Iris pigment epithelial cell (primary cell): ENCODE measurements around the gene EEF1AKMT4.

Source experiments
- DNase-seq: peaks from one replicate; pipeline ENCODE4 v3.0.0-alpha.2; 2011; ENCODE audit warnings: low read depth

EEF1AKMT4 gene

DNA sequence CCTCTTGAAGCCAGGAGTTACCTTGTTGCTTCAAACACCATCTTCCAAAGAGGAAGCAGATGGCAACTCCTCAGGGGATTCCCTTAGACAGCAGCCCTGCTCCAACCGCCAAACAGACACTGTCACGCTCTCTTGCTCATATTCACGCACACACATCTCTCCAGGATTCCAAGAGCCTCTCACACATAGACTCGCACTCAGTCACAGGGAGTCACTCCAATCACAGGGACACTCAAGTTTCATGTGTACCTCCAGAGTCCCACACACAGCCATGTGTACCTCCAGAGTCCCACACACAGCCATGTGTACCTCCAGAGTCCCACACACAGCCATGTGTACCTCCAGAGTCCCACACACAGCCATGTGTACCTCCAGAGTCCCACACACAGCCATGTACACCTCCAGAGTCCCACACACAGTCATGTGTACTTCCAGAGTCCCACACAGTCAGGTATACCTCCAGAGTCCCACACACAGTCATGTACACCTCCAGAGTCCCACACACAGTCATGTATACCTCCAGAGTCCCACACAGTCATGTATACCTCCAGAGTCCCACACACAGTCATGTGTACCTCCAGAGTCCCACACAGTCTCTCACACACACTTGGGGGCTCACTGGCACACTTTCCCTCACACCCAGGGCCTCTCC lies 14.0 kb upstream of the EEF1AKMT4 start:
- no peak for DNase-seq

DNA sequence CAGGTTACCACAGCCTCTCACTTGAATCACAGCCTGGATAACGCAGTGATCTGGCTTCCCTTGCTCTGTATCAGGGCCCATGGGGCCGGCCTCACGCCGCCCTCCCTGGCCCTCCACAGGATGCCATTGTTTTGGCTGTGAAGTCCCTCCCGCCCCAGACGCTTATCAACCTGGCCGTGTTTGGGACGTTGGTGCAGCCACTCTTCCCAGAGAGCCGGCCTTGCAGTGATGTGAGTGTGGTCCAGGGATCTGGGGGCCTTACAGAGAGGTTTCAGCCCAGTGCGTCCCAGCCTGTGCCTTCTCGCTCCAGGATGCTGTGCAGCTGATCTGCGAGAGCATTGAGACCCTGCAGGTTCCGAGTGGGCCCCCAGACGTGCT lies 13.4 kb upstream of the EEF1AKMT4 start:
- no peak for DNase-seq

DNA sequence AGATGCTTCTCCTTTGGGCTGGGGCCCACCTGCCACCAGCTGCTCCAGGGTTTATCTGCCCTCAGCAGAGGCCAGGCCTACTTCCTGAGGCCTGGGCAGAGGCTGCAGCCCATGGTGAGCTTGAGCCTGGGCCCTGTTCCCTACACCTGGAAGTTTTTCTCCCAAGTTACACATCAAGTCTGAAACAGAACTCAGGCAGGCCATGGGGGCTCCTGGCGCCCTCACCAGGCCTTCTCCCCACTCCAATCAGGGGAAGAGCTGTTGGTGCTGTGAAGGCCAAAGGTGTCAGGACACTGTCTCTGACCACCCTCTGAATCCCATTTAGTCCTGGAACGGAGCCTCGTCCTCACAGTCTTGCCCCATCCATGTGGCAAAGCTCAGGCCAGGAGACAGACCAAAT lies 12.8 kb upstream of the EEF1AKMT4 start:
- no peak for DNase-seq

DNA sequence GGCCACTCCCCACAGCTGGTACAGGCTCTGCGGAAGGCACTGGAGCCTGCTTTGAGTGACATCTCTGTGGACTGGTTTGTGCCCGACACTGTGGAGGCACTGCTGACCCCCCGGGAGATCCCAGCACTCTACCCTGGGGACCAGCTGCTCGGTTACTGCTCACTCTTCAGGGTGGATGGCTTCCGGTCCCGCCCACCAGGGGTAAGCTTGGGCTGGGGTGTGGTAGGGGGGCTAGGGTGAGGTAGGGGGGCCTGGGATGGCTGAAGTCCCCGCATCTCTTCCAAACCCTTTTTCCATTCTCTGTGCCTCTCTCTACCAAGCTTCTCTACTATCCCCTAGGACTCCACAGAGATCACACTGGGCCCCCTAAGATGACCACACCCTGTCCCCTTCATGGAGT lies 12.3 kb upstream of the EEF1AKMT4 start:
- no peak for DNase-seq

DNA sequence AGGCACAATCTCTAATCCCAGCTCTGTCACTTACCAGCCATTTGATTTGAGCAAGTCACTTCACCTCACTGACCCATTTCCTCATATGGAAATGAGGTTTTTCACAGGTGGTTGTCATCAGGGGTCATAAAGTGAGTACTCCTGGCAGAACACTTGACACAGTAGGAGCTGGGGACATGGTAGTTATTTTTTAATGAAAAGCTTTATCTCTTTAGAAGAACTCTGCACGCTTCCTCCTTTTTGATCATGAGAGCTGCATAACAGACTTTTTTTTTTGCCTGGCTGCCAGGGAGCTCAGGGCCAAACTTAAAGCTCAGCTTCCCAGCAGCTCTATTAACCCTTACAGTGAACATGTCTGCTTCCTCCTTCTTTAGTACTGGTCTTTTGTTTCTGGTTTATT lies 11.7 kb upstream of the EEF1AKMT4 start:
- DNase-seq = no peak

DNA sequence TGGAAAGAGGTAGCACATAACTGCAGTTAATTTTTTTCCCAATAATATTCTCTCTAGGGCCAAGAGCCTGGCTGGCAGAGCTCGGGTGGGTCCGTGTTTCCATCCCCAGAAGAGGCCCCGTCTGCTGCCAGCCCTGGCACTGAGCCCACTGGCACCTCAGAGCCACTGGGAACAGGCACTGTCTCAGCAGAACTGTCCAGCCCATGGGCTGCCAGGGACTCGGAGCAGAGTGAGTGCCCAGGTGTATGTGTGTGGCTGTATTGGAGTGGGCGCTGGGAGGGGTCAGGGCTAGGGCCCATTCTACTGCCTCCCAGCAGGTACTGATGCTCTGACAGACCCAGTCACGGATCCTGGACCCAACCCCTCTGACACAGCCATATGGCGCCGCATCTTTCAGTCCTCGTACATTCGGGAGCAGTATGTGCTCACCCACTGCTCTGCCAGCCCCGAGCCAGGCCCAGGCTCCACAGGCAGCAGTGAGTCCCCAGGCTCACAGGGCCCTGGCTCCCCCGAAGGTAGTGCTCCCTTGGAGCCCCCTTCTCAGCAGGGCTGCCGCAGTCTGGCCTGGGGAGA lies 11.1 kb upstream of the EEF1AKMT4 start:
- no peak for DNase-seq

DNA sequence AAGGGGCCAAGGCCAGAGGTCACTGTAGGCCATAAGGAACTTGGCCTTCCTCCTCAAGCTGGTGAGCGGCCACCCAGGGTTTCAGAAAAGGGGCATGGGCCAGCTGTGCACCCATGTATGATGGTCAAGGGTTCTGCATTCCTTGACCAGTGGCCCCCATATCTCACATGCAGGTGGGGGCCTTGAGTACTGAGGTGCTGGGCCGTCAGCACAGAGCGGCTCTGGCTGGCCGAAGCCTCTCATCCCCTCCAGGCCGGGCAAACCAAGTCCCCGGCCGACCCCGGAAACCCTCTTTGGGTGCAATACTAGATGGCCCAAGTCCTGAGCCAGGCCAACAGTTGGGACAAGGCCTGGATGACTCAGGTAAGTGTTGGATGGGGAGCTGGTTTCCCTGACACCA lies 10.3 kb upstream of the EEF1AKMT4 start:
- no peak for DNase-seq

DNA sequence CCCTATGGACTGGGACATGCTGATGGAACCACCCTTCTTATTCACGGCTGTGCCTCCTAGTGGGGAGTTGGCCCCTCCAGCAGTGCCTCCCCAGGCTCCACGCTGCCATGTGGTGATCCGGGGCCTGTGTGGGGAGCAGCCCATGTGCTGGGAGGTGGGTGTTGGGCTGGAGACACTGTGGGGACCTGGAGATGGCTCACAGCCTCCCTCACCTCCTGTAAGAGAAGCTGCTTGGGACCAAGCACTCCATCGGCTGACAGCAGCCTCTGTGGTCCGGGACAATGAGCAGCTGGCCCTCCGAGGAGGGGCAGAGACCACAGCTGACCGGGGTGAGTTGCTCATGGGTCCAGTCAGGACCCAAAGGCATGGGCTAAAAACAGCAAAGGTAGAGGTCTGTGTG lies 9.8 kb upstream of the EEF1AKMT4 start:
- no peak for DNase-seq

DNA sequence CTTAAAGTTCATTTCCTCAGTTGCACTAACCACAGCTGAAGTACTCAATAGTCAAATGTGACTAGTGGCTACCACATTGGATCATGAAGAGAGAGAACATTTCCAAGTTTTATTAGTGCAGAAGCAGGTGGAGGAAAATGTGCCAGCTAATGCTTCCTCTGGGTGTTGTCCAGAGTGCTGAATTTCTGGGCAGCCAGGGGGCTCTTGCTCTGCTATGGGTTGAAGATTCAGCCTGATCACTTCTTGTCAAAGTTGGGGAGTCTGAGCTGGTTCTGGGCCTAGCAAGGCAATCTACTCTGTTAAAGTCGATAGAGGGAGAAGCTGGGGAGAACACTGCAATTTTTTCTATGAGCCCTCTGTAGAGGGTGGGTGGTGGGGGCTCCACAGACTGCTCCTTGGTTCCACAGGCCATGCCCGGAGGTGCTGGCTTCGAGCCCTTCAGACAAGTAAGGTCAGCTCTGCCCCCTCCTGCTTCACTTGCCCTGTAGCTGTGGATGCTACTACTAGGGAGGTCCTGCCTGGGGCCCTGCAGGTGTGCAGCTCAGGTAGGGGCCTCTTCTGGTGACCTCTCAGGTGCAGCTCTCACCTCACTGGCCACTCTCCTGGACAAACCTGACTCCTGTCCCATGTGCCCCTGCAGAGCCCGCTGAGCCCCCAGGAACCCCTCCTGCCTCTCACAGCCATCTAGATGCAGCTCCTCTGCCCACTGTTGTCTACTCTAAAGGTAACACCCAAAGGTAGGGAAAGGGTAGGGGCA lies 8.9 kb upstream of the EEF1AKMT4 start:
- DNase-seq = no peak

DNA sequence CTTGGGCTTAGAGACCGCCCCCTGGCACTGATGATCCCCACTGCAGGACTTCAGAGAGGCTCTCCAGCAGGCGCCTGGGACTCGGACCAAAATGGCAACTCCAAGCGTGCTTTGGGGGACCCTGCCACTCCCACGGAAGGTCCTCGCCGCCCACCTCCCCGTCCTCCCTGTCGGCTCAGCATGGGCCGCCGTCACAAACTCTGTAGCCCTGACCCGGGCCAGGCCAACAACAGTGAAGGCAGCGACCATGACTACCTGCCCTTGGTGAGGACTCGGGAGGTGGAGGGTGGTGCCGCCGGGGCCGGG lies 8.4 kb upstream of the EEF1AKMT4 start:
- no peak for DNase-seq

DNA sequence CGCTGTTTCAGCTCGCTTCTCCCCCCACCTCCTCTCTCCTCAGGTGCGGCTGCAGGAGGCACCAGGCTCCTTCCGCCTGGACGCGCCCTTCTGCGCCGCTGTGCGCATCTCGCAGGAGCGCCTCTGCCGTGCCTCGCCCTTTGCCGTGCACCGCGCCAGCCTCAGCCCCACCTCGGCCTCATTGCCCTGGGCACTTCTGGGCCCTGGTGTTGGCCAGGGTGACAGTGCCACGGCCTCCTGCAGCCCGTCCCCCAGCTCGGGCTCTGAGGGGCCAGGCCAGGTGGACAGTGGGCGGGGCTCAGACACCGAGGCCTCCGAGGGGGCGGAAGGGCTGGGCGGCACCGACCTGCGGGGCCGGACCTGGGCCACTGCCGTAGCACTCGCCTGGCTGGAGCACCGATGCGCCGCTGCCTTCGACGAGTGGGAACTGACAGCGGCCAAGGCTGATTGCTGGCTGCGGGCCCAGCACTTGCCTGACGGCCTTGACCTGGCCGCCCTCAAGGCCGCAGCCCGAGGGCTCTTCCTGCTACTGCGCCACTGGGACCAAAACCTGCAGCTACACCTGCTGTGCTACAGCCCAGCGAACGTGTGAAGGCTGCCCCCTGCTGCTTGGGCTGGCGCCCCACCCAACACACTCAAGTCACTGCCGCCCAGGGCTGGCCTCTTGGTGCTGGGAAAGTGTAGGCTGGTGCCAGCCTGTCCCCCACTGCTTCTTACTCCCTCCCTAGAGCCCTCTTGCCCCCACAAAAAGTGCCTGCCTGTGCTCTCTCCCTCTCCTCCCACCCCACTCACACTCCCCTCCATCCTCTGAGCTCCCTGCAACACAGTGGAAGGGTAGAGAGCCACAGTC lies 7.8 kb upstream of the EEF1AKMT4 start:
- DNase-seq = no peak

DNA sequence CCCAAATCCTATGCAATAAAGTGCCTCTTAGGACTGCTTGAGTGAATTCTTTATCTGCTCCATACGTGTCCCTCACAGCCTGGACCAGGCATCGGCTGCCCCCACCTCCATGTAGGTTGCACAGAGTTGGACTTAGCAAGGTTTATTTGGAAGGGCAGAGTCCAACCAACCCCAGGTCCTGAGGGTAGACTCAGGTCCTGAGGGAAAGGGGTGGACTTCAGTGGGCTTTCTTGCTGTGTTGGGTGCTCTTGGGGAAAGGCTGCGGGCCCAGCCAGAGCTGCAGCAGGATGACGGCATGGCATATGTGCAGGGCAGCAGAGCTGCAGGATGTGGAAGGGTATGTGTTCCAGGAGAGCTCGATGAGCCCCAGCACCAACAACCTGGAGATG lies 7.2 kb upstream of the EEF1AKMT4 start:
- no peak for DNase-seq

DNA sequence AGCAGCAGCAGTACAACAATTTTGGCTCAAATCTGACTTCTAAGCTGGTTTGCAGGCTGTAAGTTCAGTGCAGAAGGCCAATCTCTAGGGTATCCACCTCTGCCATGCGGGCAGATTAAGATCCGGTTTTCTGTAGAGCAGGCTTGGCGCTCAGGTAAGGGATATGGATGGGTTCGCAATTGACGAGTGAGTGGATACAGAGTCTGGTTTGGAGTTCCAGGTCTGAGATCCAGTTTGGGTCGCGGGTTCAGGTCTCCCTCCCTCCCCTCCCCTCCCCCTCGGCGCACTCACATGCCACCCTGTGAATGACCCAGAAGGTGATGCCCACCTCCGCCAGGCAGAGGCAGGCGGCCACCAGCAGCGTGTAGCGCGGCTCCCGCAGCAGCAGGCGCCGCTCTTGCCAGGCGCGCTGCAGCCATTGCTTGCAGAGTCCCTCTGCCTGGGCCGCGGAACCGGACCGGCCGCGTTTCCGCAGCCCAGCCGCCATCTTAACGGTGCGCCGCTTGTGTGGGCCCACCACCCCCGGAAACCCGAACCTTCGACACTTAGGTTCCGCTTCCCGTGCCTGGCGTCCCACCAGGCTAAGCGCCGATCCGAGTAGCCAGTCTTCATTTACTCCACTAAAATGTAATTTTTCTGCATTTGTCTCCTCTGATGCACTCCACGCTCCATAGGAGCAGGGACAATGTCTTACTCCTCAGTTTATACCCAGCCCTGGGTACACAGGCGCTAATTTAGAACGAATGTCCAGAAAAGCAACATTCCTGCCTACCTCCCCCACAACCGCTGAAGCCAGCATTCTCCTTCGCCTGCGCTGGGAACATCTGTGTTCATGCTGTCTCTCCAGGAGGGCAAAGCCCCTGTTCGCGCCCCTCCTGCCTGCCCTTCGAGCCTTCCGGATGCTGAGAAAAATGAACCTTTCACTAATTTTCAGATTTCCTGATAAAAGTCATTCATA lies 739 bp upstream of the EEF1AKMT4 start, which contains the start of gene ALG3:
ALG3 (minus strand) TSS at position 509 of the 958 bp plus-strand sequence; CDS start at position 487, 22 bp downstream.
- DNase-seq = peak; percentile 90

DNA sequence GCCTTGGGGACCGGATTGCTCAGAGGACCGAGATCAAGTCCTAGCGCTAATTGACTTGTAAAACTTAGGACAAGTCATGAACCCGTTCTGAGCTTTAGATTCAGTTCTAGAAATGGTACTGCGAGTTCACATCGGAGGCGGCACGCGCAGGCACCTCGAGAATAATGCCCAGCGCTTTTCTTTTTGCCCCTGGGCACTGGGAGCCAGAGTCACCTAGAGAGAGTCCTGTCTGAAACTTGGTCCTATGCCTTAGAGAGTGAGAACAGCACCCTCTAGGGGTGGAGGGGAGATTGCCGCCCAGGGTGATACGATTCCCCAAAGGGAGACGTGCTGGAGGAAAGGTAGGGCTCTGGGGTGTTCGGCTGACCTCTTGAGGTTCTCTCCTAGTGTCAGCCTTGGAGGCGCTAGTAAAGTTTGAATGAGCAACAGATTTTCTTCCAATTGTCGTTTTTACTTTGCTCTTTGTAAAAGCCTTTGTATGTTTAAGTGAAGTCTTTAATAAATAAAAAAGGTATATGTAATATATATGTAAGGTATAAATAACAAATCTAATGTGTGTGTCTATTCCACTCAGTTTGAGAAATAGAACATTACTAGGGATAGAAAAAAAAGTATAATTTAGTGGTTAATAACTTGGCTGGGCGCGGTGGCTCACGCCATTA lies 826 bp downstream of the EEF1AKMT4 start:
- peak; percentile 83 for DNase-seq

DNA sequence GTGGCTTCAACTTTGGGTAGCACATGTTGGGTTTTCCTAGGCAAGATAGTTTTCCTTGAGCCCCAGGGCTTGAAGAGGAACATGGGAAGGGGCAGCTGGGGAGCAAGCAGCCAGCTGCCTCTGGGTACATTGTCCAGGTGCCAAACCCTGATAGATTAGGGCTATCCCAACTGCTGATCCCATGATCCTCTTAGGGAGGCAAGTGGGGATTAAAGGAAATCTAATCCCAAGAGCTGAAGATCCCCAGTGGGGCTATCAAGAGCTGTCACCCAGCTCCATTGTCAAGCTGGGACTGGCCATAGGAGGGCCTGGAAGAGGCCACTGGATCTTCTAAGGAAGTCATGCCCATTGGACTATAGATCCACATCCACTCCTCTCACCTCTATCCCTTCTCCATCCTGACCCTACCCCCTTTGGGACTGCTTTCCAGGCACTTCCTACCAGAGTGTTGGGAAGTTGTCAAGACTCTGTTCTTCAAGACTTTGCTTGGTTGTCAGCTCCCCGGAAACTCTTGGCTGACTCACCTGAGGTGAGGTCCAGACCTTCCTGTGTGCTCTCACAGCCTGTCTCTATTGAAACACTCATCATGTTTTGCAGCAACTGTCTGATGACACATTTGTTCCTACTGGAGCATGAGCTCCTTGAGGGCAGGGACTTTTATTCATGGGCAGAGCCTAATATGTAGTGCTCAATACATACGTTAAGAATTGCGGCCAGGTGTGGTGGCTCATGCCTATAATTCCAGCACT lies 6.0 kb downstream of the EEF1AKMT4 start:
- DNase-seq = no peak

DNA sequence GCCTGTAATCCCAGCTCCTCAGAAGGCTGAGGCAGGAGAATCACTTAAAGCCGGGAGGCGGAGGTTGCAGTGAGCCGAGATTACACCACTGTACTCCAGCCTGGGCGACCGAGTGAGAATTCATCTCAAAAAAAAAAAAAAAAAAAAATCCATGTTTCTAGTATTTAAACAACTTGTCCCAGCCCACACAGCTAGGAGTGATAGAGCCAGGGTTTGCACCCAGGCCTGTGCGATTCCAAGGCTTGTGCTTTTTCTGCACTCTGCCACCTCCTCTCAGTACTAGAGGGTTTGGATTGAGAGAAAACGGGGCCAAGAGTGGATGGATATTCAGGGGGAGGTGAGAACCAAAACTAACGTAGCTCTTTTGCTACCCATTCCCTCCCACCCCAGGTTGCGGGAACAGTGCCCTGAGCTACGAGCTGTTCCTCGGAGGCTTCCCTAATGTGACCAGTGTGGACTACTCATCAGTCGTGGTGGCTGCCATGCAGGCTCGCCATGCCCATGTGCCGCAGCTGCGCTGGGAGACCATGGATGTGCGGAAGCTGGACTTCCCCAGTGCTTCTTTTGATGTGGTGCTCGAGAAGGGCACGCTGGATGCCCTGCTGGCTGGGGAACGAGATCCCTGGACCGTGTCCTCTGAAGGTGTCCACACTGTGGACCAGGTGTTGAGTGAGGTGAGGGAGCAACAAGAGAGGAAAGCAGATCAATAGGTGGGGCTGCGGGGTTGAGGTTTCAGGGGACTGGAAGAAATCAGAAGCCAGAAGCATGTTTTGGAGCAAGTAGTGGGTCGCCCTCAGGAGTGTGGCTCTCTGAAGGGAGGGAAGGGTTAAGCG lies 7.8 kb downstream of the EEF1AKMT4 start:
- no peak for DNase-seq

DNA sequence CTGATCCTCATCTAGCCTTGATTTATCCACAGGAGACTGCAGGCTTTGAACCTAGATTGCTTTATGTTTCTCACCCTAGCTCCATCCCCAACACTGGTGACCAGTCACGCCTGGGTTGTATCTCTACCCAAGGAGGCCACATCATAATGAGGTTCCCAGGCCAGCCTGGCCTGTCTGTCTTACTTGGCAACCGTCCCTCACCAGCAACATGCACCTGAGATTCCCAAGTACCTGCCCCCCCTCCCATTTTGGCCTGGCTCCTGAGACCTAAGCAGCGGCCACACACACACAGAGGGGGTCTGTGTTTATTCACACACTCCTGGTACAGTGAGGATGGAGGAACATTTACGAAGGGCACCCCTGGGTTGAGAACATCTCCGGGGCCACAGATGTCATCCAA lies 9.5 kb downstream of the EEF1AKMT4 start:
- no peak for DNase-seq

DNA sequence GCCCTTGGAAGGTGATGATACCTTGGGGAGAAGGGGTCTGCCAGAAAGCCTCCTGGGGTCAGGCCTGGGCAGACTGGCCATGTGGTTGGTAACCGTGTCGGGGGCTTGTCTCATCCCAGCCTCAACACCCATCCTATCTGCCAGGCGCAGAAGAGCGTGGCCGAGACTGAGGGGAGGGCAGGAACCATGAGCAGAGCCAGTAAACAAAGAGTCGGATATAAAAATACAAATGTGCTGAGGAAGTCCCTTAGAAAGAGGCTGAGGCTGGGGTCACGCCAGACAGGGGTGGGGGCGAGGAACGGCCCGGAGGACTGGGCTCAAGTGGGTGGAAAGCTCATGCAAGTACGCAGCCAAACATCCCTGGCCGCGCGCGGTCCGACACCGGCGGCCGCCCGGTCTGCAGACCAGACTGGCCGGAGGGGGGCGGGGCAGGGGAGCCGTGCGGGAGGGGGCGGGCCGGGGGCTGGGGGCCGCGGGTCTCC lies 10.0 kb downstream of the EEF1AKMT4 start:
- no peak for DNase-seq
